Fibroblast of skin of left quadriceps (primary cell): ENCODE data around the gene ST3GAL3.

Source experiments
- DNase-seq, 2 experiments: peaks; one replicate each; pipeline ENCODE4 v3.0.0-alpha.2; 2013; ENCODE audit warnings: low read depth in 2 of 2

Gene ST3GAL3

DNA sequence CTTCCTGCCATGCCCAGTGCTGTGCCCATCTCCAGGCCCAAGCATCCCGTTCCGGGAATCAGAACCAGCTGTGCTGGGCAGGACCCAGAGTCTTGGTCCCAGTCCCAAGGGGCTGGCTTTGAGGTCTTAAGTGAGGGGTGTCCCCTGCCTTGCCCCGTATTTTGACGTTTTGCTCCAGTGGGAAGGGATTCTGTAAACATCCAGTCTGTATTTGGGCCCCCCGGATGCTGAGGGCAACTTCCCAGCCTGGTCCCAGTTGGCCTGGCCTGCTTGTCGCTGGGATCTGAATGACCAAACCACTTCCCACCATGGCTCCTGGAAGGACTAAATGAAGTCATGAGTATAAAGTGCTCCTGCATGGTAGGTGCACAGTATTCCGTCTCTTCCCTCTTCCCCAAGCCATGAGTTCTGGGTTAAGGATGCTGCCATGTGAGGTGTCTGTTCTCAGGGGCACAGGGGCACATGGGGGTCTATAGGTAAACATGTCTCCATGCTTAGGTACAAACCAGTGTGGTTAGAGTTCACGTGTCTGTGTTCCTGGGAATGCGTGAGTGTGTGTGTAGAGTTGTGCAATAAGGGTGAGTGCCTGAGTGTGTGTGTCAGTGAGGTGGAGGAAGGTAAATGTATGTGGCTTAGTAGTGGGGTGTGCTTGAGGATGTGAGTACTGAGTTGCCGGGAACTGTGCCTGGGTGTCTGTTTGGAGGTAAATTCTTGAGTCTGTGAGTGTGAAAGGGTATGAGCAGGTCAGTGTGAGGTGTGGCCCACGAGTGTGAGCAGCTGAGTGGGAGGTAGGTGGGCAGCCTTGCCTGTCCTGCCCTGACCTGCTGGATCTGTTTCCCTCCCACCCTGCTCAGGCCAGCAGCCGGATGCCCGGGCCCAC, 273.2 kb downstream of the ST3GAL3 start:
- DNase-seq = no peak
